HepG2 (cell line): Measurements from ENCODE around the gene FGGY. TPM values are rescaled to one million over a fixed set of nuclear protein-coding genes. Genes with fewer than 3 reads are reported as not detected.
A peak's percentile ranks its signal among the peaks of the same experiment; 100 is the strongest.

Experiments used
- ATAC-seq: fragments of 200-7000 bp; cut with Tn5 transposase; 3 replicates; pipeline ENCODE4 v1.9.1; 2020; ENCODE audit warnings: mild to moderate bottlenecking, moderate library complexity
- BruUV-seq: library from RNA; stranded (reverse); fragments of 400-500 nt; replicated peaks from 2 replicates; lab custom pipeline; 2021; lab: Mats Ljungman, UMichigan
- CTCF ChIA-PET: fragments of 300-600 bp; formaldehyde crosslinking; extraction: SDS; loops from one replicate; lab custom pipeline; 2021; ENCODE audit warnings: low total read pairs, inconsistent platforms, low intra/inter-chr PET ratio; lab: Yijun Ruan, JAX
- POLR2A ChIA-PET: fragments of 350-600 bp; sonication (Branson Sonifier 250); formaldehyde crosslinking; loops from one replicate; lab custom pipeline; 2020; ENCODE audit warnings: antibody characterized with exemption, inconsistent platforms; lab: Yijun Ruan, JAX
- DNase-seq: peaks from one replicate; pipeline ENCODE4 v3.0.0-alpha.2; 2015; ENCODE audit warnings: low spot score
- FAIRE-seq: peaks from 3 replicates; lab custom pipeline; 2011; peaks lifted over from hg19 to GRCh38; lab: Jason Lieb, UNC
- H2AFZ ChIP-seq: one replicate; pipeline ENCODE4 v1.6.1; 2011; ENCODE audit warnings: low read length, inconsistent platforms
- H3K27ac ChIP-seq: fragments of 300-600 bp; 3 replicates; pipeline ENCODE4 v1.8.0; 2011; ENCODE audit warnings: mixed run types, mild to moderate bottlenecking, mixed read lengths, low read length, inconsistent platforms; ENCODE audit not compliant: insufficient read depth; ENCODE audit errors: extremely low read length
- H3K27me3 ChIP-seq, 2 experiments: fragments of 200-600 bp in 1 of 2; 2 replicates in 1 of 2; 3 replicates in 1 of 2; pipeline versions ENCODE4 v1.6.0 to v1.8.0; 2011; ENCODE audit warnings: low read length in 2 of 2, mild to moderate bottlenecking in 2 of 2, moderate library complexity in 2 of 2, inconsistent platforms in 1 of 2; ENCODE audit not compliant: insufficient read depth in 2 of 2, control insufficient read depth in 1 of 2
- H3K36me3 ChIP-seq, 2 experiments: fragments of 200-600 bp in 1 of 2; replicated peaks in 1 of 2; 2 replicates in 1 of 2; 3 replicates in 1 of 2; pipeline versions ENCODE4 v1.5.1 to v1.8.0; 2011; ENCODE audit warnings: low read length in 2 of 2, inconsistent platforms in 1 of 2; ENCODE audit not compliant: insufficient read depth in 2 of 2, control insufficient read depth in 1 of 2
- H3K4me1 ChIP-seq: 2 replicates; pipeline ENCODE4 v1.5.1; 2012; ENCODE audit warnings: low read length, inconsistent platforms; ENCODE audit not compliant: insufficient read depth
- H3K4me2 ChIP-seq: 2 replicates; pipeline ENCODE4 v1.6.0; 2011; ENCODE audit warnings: low read depth, low read length, inconsistent platforms
- H3K4me3 ChIP-seq, 3 experiments: fragments of 200-600 bp in 1 of 3; sonication (generic), shearing (Covaris generic) in 1 of 3; replicated peaks in 1 of 3; 2 replicates each; pipeline ENCODE4 v1.5.1; 2011 to 2016; ENCODE audit warnings: low read length in 3 of 3, inconsistent platforms in 2 of 3, low read depth in 2 of 3, mild to moderate bottlenecking in 2 of 3, control low read depth in 1 of 3, mixed read lengths in 1 of 3; ENCODE audit not compliant: insufficient read depth in 1 of 3
- H3K79me2 ChIP-seq: one replicate; pipeline ENCODE4 v1.6.1; 2011; ENCODE audit warnings: low read length, inconsistent platforms; ENCODE audit not compliant: insufficient read depth
- H3K9ac ChIP-seq: 2 replicates; pipeline ENCODE4 v1.6.0; 2011; ENCODE audit warnings: mild to moderate bottlenecking, low read depth, low read length, inconsistent platforms; ENCODE audit not compliant: insufficient read depth
- H3K9me3 ChIP-seq: 2 replicates; pipeline ENCODE4 v1.5.1; 2012; ENCODE audit warnings: mild to moderate bottlenecking, low read length
- H4K20me1 ChIP-seq: 2 replicates; pipeline ENCODE4 v1.6.0; 2011; ENCODE audit warnings: inconsistent platforms, mild to moderate bottlenecking, low read length, moderate library complexity; ENCODE audit not compliant: insufficient read depth
- AGO2 ChIP-seq: fragments of 200-400 bp; formaldehyde crosslinking; optimal IDR thresholded peaks from 2 replicates; pipeline ENCODE3; 2017; ENCODE audit warnings: mild to moderate bottlenecking, low read depth, low read length, moderate library complexity
- ARID5B ChIP-seq: IDR thresholded peaks from 2 replicates; pipeline ENCODE4 v1.4.0; 2020; ENCODE audit warnings: mild to moderate bottlenecking, missing genetic modification reagents
- DMTF1 ChIP-seq: sonication (generic); formaldehyde crosslinking; IDR thresholded peaks from 2 replicates; pipeline ENCODE4 v1.4.0; 2020; ENCODE audit warnings: mild to moderate bottlenecking, missing genetic modification reagents
- DNMT3B ChIP-seq: conservative IDR thresholded peaks from 2 replicates; pipeline ENCODE4 v1.6.1; 2016; ENCODE audit warnings: missing biosample characterization, control low read depth
- IRF2 ChIP-seq: IDR thresholded peaks from 2 replicates; pipeline ENCODE4 v1.6.1; 2018; ENCODE audit warnings: missing genetic modification reagents, missing compliant biosample characterization
- PAF1 ChIP-seq: IDR thresholded peaks from 2 replicates; pipeline ENCODE4 v1.6.1; 2016; ENCODE audit warnings: missing genetic modification reagents, missing compliant biosample characterization
- PHF21A ChIP-seq: sonication (generic); formaldehyde crosslinking; IDR thresholded peaks from 2 replicates; pipeline ENCODE4 v1.5.0; 2020; ENCODE audit warnings: mild to moderate bottlenecking, missing genetic modification reagents
- PPARG ChIP-seq: conservative IDR thresholded peaks from 2 replicates; pipeline ENCODE4 v1.6.1; 2016; ENCODE audit warnings: missing biosample characterization, missing genetic modification reagents
- SMAD3 ChIP-seq: sonication (generic); formaldehyde crosslinking; IDR thresholded peaks from 2 replicates; pipeline ENCODE4 v1.4.0; 2020; ENCODE audit warnings: missing genetic modification reagents
- TFDP1 ChIP-seq: IDR thresholded peaks from 2 replicates; pipeline ENCODE4 v1.6.1; 2016; ENCODE audit warnings: missing compliant biosample characterization, missing genetic modification reagents, borderline replicate concordance
- TSC22D2 ChIP-seq: sonication (generic); formaldehyde crosslinking; IDR thresholded peaks from 2 replicates; pipeline ENCODE4 v1.5.1; 2020; ENCODE audit warnings: missing genetic modification reagents, mild to moderate bottlenecking, borderline replicate concordance
- YY1 ChIP-seq: IDR thresholded peaks from 2 replicates; pipeline ENCODE4 v1.6.1; 2011; ENCODE audit warnings: low read length, low read depth, moderate library complexity, mild to moderate bottlenecking; ENCODE audit not compliant: insufficient read depth, insufficient replicate concordance
- ZFYVE20 ChIP-seq: sonication (generic); formaldehyde crosslinking; IDR thresholded peaks from 2 replicates; pipeline ENCODE4 v1.8.0; 2023; ENCODE audit warnings: low read depth, mild to moderate bottlenecking, moderate library complexity, missing genetic modification reagents, borderline replicate concordance
- ZNF232 ChIP-seq: sonication (generic); formaldehyde crosslinking; IDR thresholded peaks from 2 replicates; pipeline ENCODE4 v1.4.0; 2020; ENCODE audit warnings: missing genetic modification reagents, borderline replicate concordance
- ZNF788 ChIP-seq: sonication (generic); formaldehyde crosslinking; IDR thresholded peaks from 2 replicates; pipeline ENCODE4 v1.5.0; 2020; ENCODE audit warnings: mild to moderate bottlenecking, missing genetic modification reagents, borderline replicate concordance
- ZNF891 ChIP-seq: sonication (generic); formaldehyde crosslinking; IDR thresholded peaks from 2 replicates; pipeline ENCODE4 v1.5.0; 2020; ENCODE audit warnings: mild to moderate bottlenecking, missing genetic modification reagents
- WGBS: methylation state at CpG from one replicate; pipeline ENCODE4 v1.1.6; 2017; ENCODE audit warnings: low lambda C conversion rate; 5-methylcytosine and 5-hydroxymethylcytosine counted together
- in situ Hi-C: cut with HindIII; loops from 2 replicates; pipeline ENCODE4 v1.10.0; 2017; ENCODE audit warnings: low pct_unique_long_range_greater_than_20kb; ENCODE audit not compliant: extremely low pct_ligation_motif_present
- intact Hi-C: fragments of 100-400 bp; cut with micrococcal nuclease; formaldehyde crosslinking; loops from one replicate; pipeline ENCODE4 v1.10.0; 2022; ENCODE audit not compliant: unreplicated experiment
- polyA plus RNA-seq, 8 experiments: library from polyadenylated mRNA; depleted of rRNA in 3 of 8; stranded (reverse) in 7 of 8; unstranded in 1 of 8; fragments of >200 nt; fragmentation: Illumina TruSeq in 4 of 8; extraction: Trizol in 4 of 8; gene quantifications; 2 replicates each; pipeline versions ENCODE4 v1.2.1 to v1.2.3, GENCODE V29; 2011 to 2016; ENCODE audit warnings: low read depth in 4 of 8, missing spikeins in 1 of 8, mixed read lengths in 1 of 8; ENCODE audit not compliant: insufficient read depth in 1 of 8
- total RNA-seq, 5 experiments: library from RNA; depleted of rRNA; stranded (reverse); fragments of >200 nt; fragmentation: Illumina TruSeq; extraction: Trizol; gene quantifications; 2 replicates each; pipeline ENCODE4 v1.2.3, GENCODE V29; 2016; ENCODE audit warnings: low read depth in 1 of 5

The FGGY gene
- total and polyA plus RNA-seq, 2 of the 13 experiments (the other 11 are each of a cell fraction or from before 2014, with no cell fraction given), result 15.7 to 27.5 TPM

- TF ChIP-seq ARID5B (no peak), ZNF232 (CRISPR knock-in tag) (no peak), PPARG (CRISPR knock-in tag) (peak; percentile 44; the same call in 1 of the 2 replicates), DNMT3B (CRISPR knock-in tag) (no peak), PAF1 (CRISPR knock-in tag) (no peak)
Measured at GRCh38 chr1:59667020-59667419, 370.1 kb downstream of the FGGY start (continued).

GRCh38 chr1:59669752-59670312 is 372.9 kb downstream of the FGGY start:
- H4K20me1 ChIP-seq, result no peaks in the 10 kb centered on the region
- no peak overlapping the region; a peak in 2 of 6 replicates for H3K4me3 ChIP-seq
- POLR2A ChIA-PET, result no interaction called here
- H2AFZ ChIP-seq, result no peak overlapping the region
- H3K4me1 ChIP-seq, result peaks cover 88% of the 10 kb centered on the region
- H3K36me3 ChIP-seq, result no peaks in the 10 kb centered on the region; a peak in 1 of 5 replicates
- peak overlapping the region; percentile 55 for H3K9ac ChIP-seq
- H3K79me2 ChIP-seq, result no peaks in the 10 kb centered on the region
- ATAC-seq (peak; percentile 96), DNase-seq (peak; percentile 99), FAIRE-seq (peak; percentile 99)
- H3K27me3 ChIP-seq, result no peaks in the 10 kb centered on the region
- BruUV-seq, result no TSS peak
- intact Hi-C loops (loop anchor here (1.0 kb wide), 1 partner anchor 29 kb away; no protein-coding TSS in a partner anchor), in situ Hi-C loops (loop anchor here (10.0 kb wide), 1 partner anchor 115 kb away; no protein-coding TSS in a partner anchor)
- H3K9me3 ChIP-seq, result no peaks in the 10 kb centered on the region
- WGBS, result 2% methylated on average over 5 of the region's 9 CpGs
- H3K4me2 ChIP-seq, result peak overlapping the region; percentile 45
- H3K27ac ChIP-seq, result peak overlapping the region; percentile 82
- CTCF ChIA-PET, result no interaction called here
- TF ChIP-seq SMAD3 (CRISPR knock-in tag), result no peak
- TF ChIP-seq ZFYVE20 (CRISPR knock-in tag), result no peak
- no peak for TF ChIP-seq DMTF1 (CRISPR knock-in tag)
- peak; percentile 86 for TF ChIP-seq PHF21A
- peak; percentile 29 for TF ChIP-seq YY1
- peak; percentile 60; the same call in 1 of the 2 replicates for TF ChIP-seq ZNF788 (CRISPR knock-in tag)
- TF ChIP-seq AGO2, result no peak
- peak; percentile 30; the same call in 1 of the 2 replicates for TF ChIP-seq TFDP1 (CRISPR knock-in tag)
- no peak; the same call in 1 of the 2 replicates for TF ChIP-seq IRF2
- TF ChIP-seq ZNF891 (CRISPR knock-in tag), result no peak
- no peak for TF ChIP-seq TSC22D2
